ENCODE measurements around the gene GMEB2.
"Not testable (repeated sequence)": the region's sequence is repeated elsewhere in the genome, so short reads cannot be mapped to it uniquely, and the experiment has no call there.

Gene GMEB2

GRCh38 chr20:63586797-63587196 lies 40.1 kb downstream of the GMEB2 start:
- DNase-seq, result no peak

- DNase-seq, result no peak
These were observed 41.0 kb downstream of the GMEB2 start for GRCh38 chr20:63585616-63586565.

GRCh38 chr20:63582382-63583063 lies 44.4 kb downstream of the GMEB2 start:
- no peak for DNase-seq

- DNase-seq, result peak; percentile 27
These were observed 46.0 kb downstream of the GMEB2 start for GRCh38 chr20:63580796-63581461.

GRCh38 chr20:63579017-63579694 lies 47.7 kb downstream of the GMEB2 start:
- DNase-seq, result no peak

- DNase-seq, result no peak
These were observed 48.5 kb downstream of the GMEB2 start for GRCh38 chr20:63578224-63579016.

- no peak for DNase-seq
These were observed 49.5 kb downstream of the GMEB2 start for GRCh38 chr20:63577317-63577894.

GRCh38 chr20:63576311-63576710 lies 50.6 kb downstream of the GMEB2 start:
- no peak for DNase-seq

- no peak for DNase-seq
These were observed 51.8 kb downstream of the GMEB2 start for GRCh38 chr20:63574829-63575743.

- peak; percentile 54 for DNase-seq
These were observed 52.6 kb downstream of the GMEB2 start, which contains the start of gene HELZ2 for GRCh38 chr20:63574156-63574828. Gene HELZ2 (minus strand): TSS chr20:63574239. CDS start chr20:63572385, 1,854 bp downstream.

- DNase-seq, result no peak
These were observed 53.2 kb downstream of the GMEB2 start for GRCh38 chr20:63573647-63574131.

- DNase-seq, result no peak
These were observed 53.9 kb downstream of the GMEB2 start for GRCh38 chr20:63572788-63573646.

- no peak for DNase-seq
These were observed 54.7 kb downstream of the GMEB2 start for GRCh38 chr20:63572071-63572787.

GRCh38 chr20:63571087-63571478 lies 55.8 kb downstream of the GMEB2 start:
- DNase-seq, result not testable (repeated sequence)

GRCh38 chr20:63570281-63571086 lies 56.4 kb downstream of the GMEB2 start:
- DNase-seq, result no peak

GRCh38 chr20:63568986-63569949 lies 57.6 kb downstream of the GMEB2 start:
- no peak for DNase-seq
